IMR-90 (cell line): ENCODE results near the gene OR10Z1.

Source experiments
- CEBPB ChIP-seq: IDR thresholded peaks from 2 replicates; pipeline ENCODE4 v1.6.1; 2012; ENCODE audit warnings: low read depth, low read length, improper control_type of control experiment
- CHD1 ChIP-seq: IDR thresholded peaks from 2 replicates; pipeline ENCODE4 v1.6.1; 2012; ENCODE audit warnings: low read depth, low read length, improper control_type of control experiment
- CTCF ChIP-seq: conservative IDR thresholded peaks from 2 replicates; pipeline ENCODE4 v1.5.1; 2012; ENCODE audit warnings: mild to moderate bottlenecking, low read depth, low read length, improper control_type of control experiment
- FOS ChIP-seq: fragments of 150-350 bp; IDR thresholded peaks from 2 replicates; pipeline ENCODE4 v1.6.1; 2016; ENCODE audit warnings: low read depth, low read length
- MAZ ChIP-seq: IDR thresholded peaks from 2 replicates; pipeline ENCODE4 v1.6.1; 2012; ENCODE audit warnings: low read depth, mild to moderate bottlenecking, low read length, improper control_type of control experiment, moderate library complexity, borderline replicate concordance
- MXI1 ChIP-seq: IDR thresholded peaks from 2 replicates; pipeline ENCODE4 v1.6.1; 2012; ENCODE audit warnings: low read depth, mild to moderate bottlenecking, low read length, moderate library complexity, borderline replicate concordance
- POLR2A ChIP-seq: IDR thresholded peaks from 2 replicates; pipeline ENCODE4 v1.6.1; 2012; ENCODE audit warnings: mild to moderate bottlenecking, low read depth, low read length
- RAD21 ChIP-seq: IDR thresholded peaks from 2 replicates; pipeline ENCODE4 v1.6.1; 2012; ENCODE audit warnings: low read length, improper control_type of control experiment
- RCOR1 ChIP-seq: IDR thresholded peaks from 2 replicates; pipeline ENCODE4 v1.6.1; 2012; ENCODE audit warnings: mild to moderate bottlenecking, low read length, improper control_type of control experiment; ENCODE audit not compliant: insufficient replicate concordance
- RFX5 ChIP-seq: IDR thresholded peaks from 2 replicates; pipeline ENCODE4 v1.8.0; 2012; ENCODE audit warnings: low read depth, mild to moderate bottlenecking, low read length, moderate library complexity
- SMC3 ChIP-seq: fragments of 150-350 bp; IDR thresholded peaks from 2 replicates; pipeline ENCODE4 v1.6.1; 2016; ENCODE audit warnings: low read depth, mild to moderate bottlenecking, antibody characterized with exemption, low read length, moderate library complexity
- USF2 ChIP-seq: fragments of 150-350 bp; IDR thresholded peaks from 2 replicates; pipeline ENCODE4 v1.6.1; 2017; ENCODE audit warnings: mild to moderate bottlenecking, antibody characterized with exemption, low read length, low read depth
- TF ChIP-seq, protein P1 (sequence below): fragments of 150-350 bp; IDR thresholded peaks from 2 replicates; pipeline ENCODE4 v1.6.1; 2016; ENCODE audit warnings: low read depth, mild to moderate bottlenecking, low read length, moderate library complexity, borderline replicate concordance

GRCh38 chr1:158564608-158565007, 40.5 kb upstream of the OR10Z1 start:
- TF ChIP-seq CTCF: no peak
- TF ChIP-seq USF2: no peak
- no peak for TF ChIP-seq MXI1
- no peak for TF ChIP-seq RCOR1
- TF ChIP-seq SMC3: no peak
- no peak for TF ChIP-seq RAD21
- no peak for TF ChIP-seq POLR2A
- TF ChIP-seq FOS: no peak
- no peak for TF ChIP-seq MAZ
- TF ChIP-seq CEBPB: no peak
- TF ChIP-seq, protein P1, sequence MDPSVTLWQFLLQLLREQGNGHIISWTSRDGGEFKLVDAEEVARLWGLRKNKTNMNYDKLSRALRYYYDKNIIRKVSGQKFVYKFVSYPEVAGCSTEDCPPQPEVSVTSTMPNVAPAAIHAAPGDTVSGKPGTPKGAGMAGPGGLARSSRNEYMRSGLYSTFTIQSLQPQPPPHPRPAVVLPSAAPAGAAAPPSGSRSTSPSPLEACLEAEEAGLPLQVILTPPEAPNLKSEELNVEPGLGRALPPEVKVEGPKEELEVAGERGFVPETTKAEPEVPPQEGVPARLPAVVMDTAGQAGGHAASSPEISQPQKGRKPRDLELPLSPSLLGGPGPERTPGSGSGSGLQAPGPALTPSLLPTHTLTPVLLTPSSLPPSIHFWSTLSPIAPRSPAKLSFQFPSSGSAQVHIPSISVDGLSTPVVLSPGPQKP: no peak
- TF ChIP-seq CHD1: no peak
- no peak for TF ChIP-seq RFX5
